Measurements from ENCODE around the gene SAA4.
A peak's percentile ranks its signal among the peaks of the same experiment; 100 is the strongest.
"Not testable (repeated sequence)": the region's sequence is repeated elsewhere in the genome, so short reads cannot be mapped to it uniquely, and the experiment has no call there.

The SAA4 gene

GRCh38 chr11:18203723-18204122 is 32.9 kb downstream of the SAA4 start:
- ChIA-PET POLR2A (no interaction called here), CTCF (interaction anchor here (0.5 to 2.3 kb wide), 24 partner anchors 8 to 1419 kb away, joined by 3 to 21 read pairs (median 4); no protein-coding TSS in a partner anchor)
- H3K4me1 ChIP-seq (ENCODE audit: control insufficient read depth, insufficient read depth, low read length), result no peaks in the 10 kb centered on the region
- no peaks in the 10 kb centered on the region for H3K36me3 ChIP-seq (ENCODE audit: control insufficient read depth in 2 of 2, insufficient read depth in 1 of 2, low read length in 2 of 2)
- TF ChIP-seq ZBTB11 (tag by site-specific recombination; conservative IDR thresholded peaks at IDR 0.05; ENCODE audit: low read depth) (no peak), ZNF654 (tag by site-specific recombination; IDR thresholded peaks at IDR 0.05; ENCODE audit: low read depth) (0 out of 2 replicates have a peak, but pooled peaks have one; percentile 21)
- no peak overlapping the region for H3K27ac ChIP-seq (ENCODE audit: extremely low read depth, low read depth, low read length)
- no peak overlapping the region for H3K4me3 ChIP-seq (ENCODE audit: low read depth, low read length)
- H3K9me3 ChIP-seq (ENCODE audit: control insufficient read depth, insufficient read depth, low read depth, low read length), result no peaks in the 10 kb centered on the region

GRCh38 chr11:18197738-18198137 is 38.9 kb downstream of the SAA4 start:
- H3K9me3 ChIP-seq (ENCODE audit: control insufficient read depth, insufficient read depth, low read depth, low read length); H3K36me3 ChIP-seq (ENCODE audit: control insufficient read depth in 2 of 2, insufficient read depth in 1 of 2, low read length in 2 of 2); H3K4me3 ChIP-seq (ENCODE audit: low read depth, low read length); H3K27ac ChIP-seq (ENCODE audit: extremely low read depth, low read depth, low read length); POLR2A ChIA-PET; CTCF ChIA-PET; H3K4me1 ChIP-seq (ENCODE audit: control insufficient read depth, insufficient read depth, low read length): not testable (repeated sequence)

GRCh38 chr11:18196532-18196931 is 40.1 kb downstream of the SAA4 start:
- POLR2A ChIA-PET, result no interaction called here
- H3K4me3 ChIP-seq (ENCODE audit: low read depth, low read length), result no peak overlapping the region

GRCh38 chr11:18193010-18193409 is 43.6 kb downstream of the SAA4 start:
- Histone ChIP-seq H3K4me1 (ENCODE audit: control insufficient read depth, insufficient read depth, low read length) (no peaks in the 10 kb centered on the region), H3K27ac (ENCODE audit: extremely low read depth, low read depth, low read length) (no peak overlapping the region), H3K4me3 (ENCODE audit: low read depth, low read length) (no peak overlapping the region), H3K9me3 (ENCODE audit: control insufficient read depth, insufficient read depth, low read depth, low read length) (no peaks in the 10 kb centered on the region), H3K36me3 (ENCODE audit: control insufficient read depth in 2 of 2, insufficient read depth in 1 of 2, low read length in 2 of 2) (no peaks in the 10 kb centered on the region)
- TF ChIP-seq ZNF544 (tag by site-specific recombination; IDR thresholded peaks at IDR 0.05) (no peak), ZNF133 (tag by site-specific recombination; IDR thresholded peaks at IDR 0.05) (no peak), ZSCAN30 (tag by site-specific recombination; IDR thresholded peaks at IDR 0.05) (no peak), ZIC2 (tag by site-specific recombination; IDR thresholded peaks at IDR 0.05) (0 out of 2 replicates have a peak, but pooled peaks have one; percentile 12)
- ChIA-PET POLR2A (no interaction called here), CTCF (interaction anchor here (0.6 kb wide), 2 partner anchors 13 to 18 kb away, joined by 3 read pairs; no protein-coding TSS in a partner anchor)

More at GRCh38 chr11:18196532-18196931, 40.1 kb downstream of the SAA4 start:
- Histone ChIP-seq H3K4me1 (ENCODE audit: control insufficient read depth, insufficient read depth, low read length) (no peaks in the 10 kb centered on the region), H3K27ac (ENCODE audit: extremely low read depth, low read depth, low read length) (no peak overlapping the region), H3K9me3 (ENCODE audit: control insufficient read depth, insufficient read depth, low read depth, low read length) (no peaks in the 10 kb centered on the region), H3K36me3 (ENCODE audit: control insufficient read depth in 2 of 2, insufficient read depth in 1 of 2, low read length in 2 of 2) (no peaks in the 10 kb centered on the region)
- CTCF ChIA-PET, result interaction anchor here (0.6 to 1.2 kb wide), 2 partner anchors 81 to 536 kb away, joined by 3 to 4 read pairs; no protein-coding TSS in a partner anchor
- TF ChIP-seq GLIS1 (tag by site-specific recombination; IDR thresholded peaks at IDR 0.05) (no peak), GLI4 (tag by site-specific recombination; IDR thresholded peaks at IDR 0.05) (no peak)

- Histone ChIP-seq H3K27ac (ENCODE audit: extremely low read depth, low read depth, low read length) (no peak overlapping the region), H3K4me3 (ENCODE audit: low read depth, low read length) (no peak overlapping the region), H3K9me3 (ENCODE audit: control insufficient read depth, insufficient read depth, low read depth, low read length) (no peaks in the 10 kb centered on the region), H3K4me1 (ENCODE audit: control insufficient read depth, insufficient read depth, low read length) (no peaks in the 10 kb centered on the region), H3K36me3 (ENCODE audit: control insufficient read depth in 2 of 2, insufficient read depth in 1 of 2, low read length in 2 of 2) (no peaks in the 10 kb centered on the region)
- ChIA-PET CTCF (no interaction called here), POLR2A (no interaction called here)
- TF ChIP-seq ZNF473 (tag by site-specific recombination; IDR thresholded peaks at IDR 0.05) (no peak), MEIS1 (CRISPR knock-in tag; IDR thresholded peaks at IDR 0.05; ENCODE audit: borderline replicate concordance) (no peak), ZNF626 (tag by site-specific recombination; IDR thresholded peaks at IDR 0.05) (no peak), INSM2 (tag by site-specific recombination; IDR thresholded peaks at IDR 0.05) (no peak), ZNF280D (tag by site-specific recombination; IDR thresholded peaks at IDR 0.05) (no peak), ZFP3 (tag by site-specific recombination; IDR thresholded peaks at IDR 0.05; ENCODE audit: low read depth) (no peak), ZNF529 (tag by site-specific recombination; IDR thresholded peaks at IDR 0.05; ENCODE audit: insufficient replicate concordance) (no peak), ZNF624 (tag by site-specific recombination; IDR thresholded peaks at IDR 0.05) (no peak), ZNF76 (tag by site-specific recombination; IDR thresholded peaks at IDR 0.05; ENCODE audit: borderline replicate concordance, low read depth) (no peak)
These were observed 45.2 kb downstream of the SAA4 start for GRCh38 chr11:18191376-18191775.

Measured in HEK293 (cell line).